ENCODE measurements around the gene PHF24. TPM values are rescaled to one million over a fixed set of nuclear protein-coding genes. Genes with fewer than 3 reads are reported as not detected.

The PHF24 gene
- total and polyA plus RNA-seq, 9 donors, result 0.10 to 1.0 (median 0.36) TPM; not detected in 1

- Histone ChIP-seq H3K9me3 (no peaks in the 10 kb centered on the region), H3K27me3 (no peaks in the 10 kb centered on the region), H3K4me3 (no peak overlapping the region), H3K36me3 (no peaks in the 10 kb centered on the region), H3K4me1 (ENCODE audit: insufficient read depth) (no peaks in the 10 kb centered on the region), H3K27ac (no peak overlapping the region)
- 78 to 82% (median 81%) methylated on average over 4 of the region's 4 CpGs for WGBS, 3 donors
- intact Hi-C loops (cut with DNase I), result no loop called here
- DNase-seq, result no peak
- TF ChIP-seq EP300 (IDR thresholded peaks at IDR 0.05), result no peak
- TF ChIP-seq CTCF (IDR thresholded peaks at IDR 0.05), result no peak
- TF ChIP-seq POLR2A (IDR thresholded peaks at IDR 0.05), result no peak
Observed at GRCh38 chr9:34956648-34957047, 1.4 kb upstream of the PHF24 start.

GRCh38 chr9:34958411-34958982, 412 bp downstream of the PHF24 start:
- peak in 1 of 5 donors; percentile 23 for DNase-seq
- Histone ChIP-seq H3K27me3 (no peaks in the 10 kb centered on the region), H3K9me3 (no peaks in the 10 kb centered on the region), H3K36me3 (no peaks in the 10 kb centered on the region), H3K4me3 (peak overlapping the region; percentile 24), H3K4me1 (ENCODE audit: insufficient read depth) (no peaks in the 10 kb centered on the region), H3K27ac (no peak overlapping the region)
- intact Hi-C loops (cut with DNase I), result no loop called here
- WGBS, 3 donors, result 5 to 10% (median 9%) methylated on average over 14 to 21 of the region's 21 CpGs
- TF ChIP-seq POLR2A (IDR thresholded peaks at IDR 0.05) (no peak), EP300 (IDR thresholded peaks at IDR 0.05) (no peak), CTCF (IDR thresholded peaks at IDR 0.05) (no peak)

GRCh38 chr9:34959461-34959860, 1.4 kb downstream of the PHF24 start:
- DNase-seq, result no peak
- no peak for TF ChIP-seq CTCF (IDR thresholded peaks at IDR 0.05)
- TF ChIP-seq EP300 (IDR thresholded peaks at IDR 0.05), result no peak
- TF ChIP-seq POLR2A (IDR thresholded peaks at IDR 0.05), result no peak
- Histone ChIP-seq H3K4me1 (ENCODE audit: insufficient read depth) (no peaks in the 10 kb centered on the region), H3K4me3 (no peak overlapping the region), H3K27me3 (no peaks in the 10 kb centered on the region), H3K9me3 (no peaks in the 10 kb centered on the region), H3K27ac (no peak overlapping the region), H3K36me3 (no peaks in the 10 kb centered on the region)
- intact Hi-C loops (cut with DNase I), result no loop called here
- WGBS, 3 donors, result 85 to 92% (median 88%) methylated on average over 4 of the region's 4 CpGs

GRCh38 chr9:34961574-34962490, 3.7 kb downstream of the PHF24 start:
- DNase-seq, result no peak
- no peaks in the 10 kb centered on the region for H3K9me3 ChIP-seq
- H3K4me3 ChIP-seq, result no peak overlapping the region
- TF ChIP-seq EP300 (IDR thresholded peaks at IDR 0.05), result no peak
- H3K36me3 ChIP-seq, result no peaks in the 10 kb centered on the region
- 28 to 34% (median 29%) methylated on average over 5 of the region's 5 CpGs for WGBS, 3 donors
- no peak overlapping the region for H3K27ac ChIP-seq
- H3K27me3 ChIP-seq, result no peaks in the 10 kb centered on the region
- intact Hi-C loops (cut with DNase I), result no loop called here
- no peaks in the 10 kb centered on the region for H3K4me1 ChIP-seq (ENCODE audit: insufficient read depth)

- 83 to 88% (median 84%) methylated on average over 3 of the region's 3 CpGs for WGBS, 3 donors
- Histone ChIP-seq H3K9me3 (no peaks in the 10 kb centered on the region), H3K27ac (no peak overlapping the region), H3K4me1 (ENCODE audit: insufficient read depth) (no peaks in the 10 kb centered on the region), H3K4me3 (no peak overlapping the region), H3K36me3 (no peaks in the 10 kb centered on the region), H3K27me3 (no peaks in the 10 kb centered on the region)
- TF ChIP-seq CTCF (IDR thresholded peaks at IDR 0.05) (no peak), POLR2A (IDR thresholded peaks at IDR 0.05) (no peak), EP300 (IDR thresholded peaks at IDR 0.05) (no peak)
- DNase-seq, result no peak
- intact Hi-C loops (cut with DNase I), result no loop called here
Observed at GRCh38 chr9:34962546-34962945, 4.5 kb downstream of the PHF24 start.
